HepG2 (cell line): ENCODE results near the gene DAZAP1. TPM values are rescaled to one million over a fixed set of nuclear protein-coding genes. Genes with fewer than 3 reads are reported as not detected.
A peak's percentile ranks its signal among the peaks of the same experiment; 100 is the strongest.

Source experiments
- ATF4 ChIP-seq, 2 experiments: fragments of 450-650 bp in 1 of 2; sonication (generic) in 1 of 2; formaldehyde crosslinking; IDR thresholded peaks; 2 replicates each; pipeline versions ENCODE4 v1.5.0 to v1.8.0; 2020 to 2022; ENCODE audit warnings: mild to moderate bottlenecking in 1 of 2, missing genetic modification reagents in 1 of 2
- DMAP1 ChIP-seq: IDR thresholded peaks from 2 replicates; pipeline ENCODE4 v1.6.1; 2016
- HES4 ChIP-seq: sonication (generic); formaldehyde crosslinking; IDR thresholded peaks from 2 replicates; pipeline ENCODE4 v1.9.0; 2021; ENCODE audit warnings: mild to moderate bottlenecking, missing genetic modification reagents, borderline replicate concordance
- HOXD1 ChIP-seq: sonication (generic); formaldehyde crosslinking; IDR thresholded peaks from 2 replicates; pipeline ENCODE4 v1.5.0; 2020; ENCODE audit warnings: missing genetic modification reagents
- IRF2 ChIP-seq: IDR thresholded peaks from 2 replicates; pipeline ENCODE4 v1.6.1; 2018; ENCODE audit warnings: missing genetic modification reagents, missing compliant biosample characterization
- KDM1A ChIP-seq: IDR thresholded peaks from 2 replicates; pipeline ENCODE4 v1.6.1; 2016; ENCODE audit warnings: missing compliant biosample characterization
- KMT2A ChIP-seq: sonication (generic); formaldehyde crosslinking; IDR thresholded peaks from 2 replicates; pipeline ENCODE4 v1.4.0; 2020; ENCODE audit warnings: missing genetic modification reagents
- MBD4 ChIP-seq: IDR thresholded peaks from 2 replicates; pipeline ENCODE4 v1.6.1; 2012; ENCODE audit warnings: low read length, inconsistent platforms, borderline replicate concordance
- NFAT5 ChIP-seq: sonication (generic); formaldehyde crosslinking; IDR thresholded peaks from 2 replicates; pipeline ENCODE4 v1.4.0; 2020; ENCODE audit warnings: missing genetic modification reagents
- REST ChIP-seq, 2 experiments: IDR thresholded peaks; 2 replicates each; pipeline ENCODE4 v1.6.1; 2011 to 2012; ENCODE audit warnings: low read length in 2 of 2, borderline replicate concordance in 1 of 2, low read depth in 1 of 2, mild to moderate bottlenecking in 1 of 2, moderate library complexity in 1 of 2
- STAG1 ChIP-seq: sonication (generic); formaldehyde crosslinking; IDR thresholded peaks from 2 replicates; pipeline ENCODE4 v1.4.0; 2020; ENCODE audit warnings: missing genetic modification reagents
- ZBTB3 ChIP-seq: sonication (generic); formaldehyde crosslinking; IDR thresholded peaks from 2 replicates; pipeline ENCODE4 v1.4.0; 2020; ENCODE audit warnings: low read depth, mild to moderate bottlenecking, moderate library complexity, missing genetic modification reagents, borderline replicate concordance
- ZNF263 ChIP-seq: sonication (generic); formaldehyde crosslinking; IDR thresholded peaks from 2 replicates; pipeline ENCODE4 v1.4.0; 2020; ENCODE audit warnings: missing genetic modification reagents
- ZNF33B ChIP-seq: sonication (generic); formaldehyde crosslinking; IDR thresholded peaks from 2 replicates; pipeline ENCODE4 v1.5.1; 2020; ENCODE audit warnings: mild to moderate bottlenecking, missing genetic modification reagents
- ZNF350 ChIP-seq: sonication (generic); formaldehyde crosslinking; IDR thresholded peaks from 2 replicates; pipeline ENCODE4 v1.4.0; 2020; ENCODE audit warnings: mild to moderate bottlenecking, low read depth, missing genetic modification reagents, borderline replicate concordance
- ZNF501 ChIP-seq: sonication (generic); formaldehyde crosslinking; IDR thresholded peaks from 2 replicates; pipeline ENCODE4 v1.5.1; 2020; ENCODE audit warnings: mild to moderate bottlenecking, moderate library complexity, missing genetic modification reagents
- ZNF550 ChIP-seq: sonication (generic); formaldehyde crosslinking; IDR thresholded peaks from 2 replicates; pipeline ENCODE4 v1.4.0; 2020; ENCODE audit warnings: mild to moderate bottlenecking, missing genetic modification reagents, borderline replicate concordance
- ZNF557 ChIP-seq: sonication (generic); formaldehyde crosslinking; IDR thresholded peaks from 2 replicates; pipeline ENCODE4 v1.4.0; 2020; ENCODE audit warnings: missing genetic modification reagents
- ZSCAN29 ChIP-seq: sonication (generic); formaldehyde crosslinking; conservative IDR thresholded peaks from 2 replicates; pipeline ENCODE4 v1.4.0; 2020; ENCODE audit warnings: mild to moderate bottlenecking, missing genetic modification reagents
- polyA plus RNA-seq, 8 experiments: library from polyadenylated mRNA; depleted of rRNA in 3 of 8; stranded (reverse) in 7 of 8; unstranded in 1 of 8; fragments of >200 nt; fragmentation: Illumina TruSeq in 4 of 8; extraction: Trizol in 4 of 8; gene quantifications; 2 replicates each; pipeline versions ENCODE4 v1.2.1 to v1.2.3, GENCODE V29; 2011 to 2016; ENCODE audit warnings: low read depth in 4 of 8, missing spikeins in 1 of 8, mixed read lengths in 1 of 8; ENCODE audit not compliant: insufficient read depth in 1 of 8
- total RNA-seq, 5 experiments: library from RNA; depleted of rRNA; stranded (reverse); fragments of >200 nt; fragmentation: Illumina TruSeq; extraction: Trizol; gene quantifications; 2 replicates each; pipeline ENCODE4 v1.2.3, GENCODE V29; 2016; ENCODE audit warnings: low read depth in 1 of 5

Gene DAZAP1
- total and polyA plus RNA-seq, 2 of the 13 experiments (the other 11 are each of a cell fraction or from before 2014, with no cell fraction given), result 63.3 to 79.2 TPM

- TF ChIP-seq MBD4 (no peak), ZNF557 (0 out of 2 replicates have a peak, but pooled peaks have one; percentile 11), NFAT5 (CRISPR knock-in tag) (0 out of 2 replicates have a peak, but pooled peaks have one; percentile 26), STAG1 (CRISPR knock-in tag) (peak; percentile 76), KDM1A (peak; percentile 71), HOXD1 (CRISPR knock-in tag) (no peak), ATF4 (CRISPR knock-in tag; IDR thresholded peaks at IDR 0.05) (0 out of 4 replicates have a peak, but pooled peaks of 1 of the 2 experiments have one; percentile 41), ZBTB3 (no peak), ZNF550 (CRISPR knock-in tag) (peak; percentile 60; the same call in 1 of the 2 replicates), IRF2 (CRISPR knock-in tag) (peak; percentile 36; the same call in 1 of the 2 replicates), ZNF263 (0 out of 2 replicates have a peak, but pooled peaks have one; percentile 13), ZNF33B (CRISPR knock-in tag) (peak; percentile 37; the same call in 1 of the 2 replicates), REST (IDR thresholded peaks at IDR 0.05; ENCODE audit: borderline replicate concordance in 1 of 2, low read depth in 1 of 2, low read length in 2 of 2) (peak; percentile 6 to 10; a peak in 3 of 4 replicates), ZNF350 (CRISPR knock-in tag) (0 out of 2 replicates have a peak, but pooled peaks have one; percentile 23), ZSCAN29 (CRISPR knock-in tag) (peak; percentile 58; the same call in 1 of the 2 replicates), DMAP1 (CRISPR knock-in tag) (0 out of 2 replicates have a peak, but pooled peaks have one; percentile 26), ZNF501 (CRISPR knock-in tag) (peak; percentile 58), HES4 (CRISPR knock-in tag) (0 out of 2 replicates have a peak, but pooled peaks have one; percentile 17), KMT2A (CRISPR knock-in tag) (peak; percentile 51; the same call in 1 of the 2 replicates)
Measured at GRCh38 chr19:1445185-1445931, 38.0 kb downstream of the DAZAP1 start (continued).
